Smooth muscle cell of trachea (primary cell): ENCODE results near the gene SNW1. TPM values are rescaled to one million over a fixed set of nuclear protein-coding genes. Genes with fewer than 3 reads are reported as not detected.

ENCODE experiments used
- total RNA-seq: library from RNA; depleted of rRNA; stranded (reverse); fragments of >200 nt; gene quantifications from 2 replicates; pipeline ENCODE4 v1.2.1, GENCODE V29; 2014

SNW1 gene
- total RNA-seq = 60.4 and 63.7 TPM in 2 replicates

GRCh38 chr14:77760381-77761204 is at the start of gene SNW1:
Gene SNW1 (minus strand): TSS chr14:77761156. CDS start chr14:77761127, 29 bp downstream.

GRCh38 chr14:77799863-77800730 is 39.1 kb upstream of the SNW1 start, which contains the start of gene ADCK1:
Gene ADCK1 (plus strand): TSS chr14:77800109. CDS start chr14:77818979, 18,870 bp downstream.

DNA sequence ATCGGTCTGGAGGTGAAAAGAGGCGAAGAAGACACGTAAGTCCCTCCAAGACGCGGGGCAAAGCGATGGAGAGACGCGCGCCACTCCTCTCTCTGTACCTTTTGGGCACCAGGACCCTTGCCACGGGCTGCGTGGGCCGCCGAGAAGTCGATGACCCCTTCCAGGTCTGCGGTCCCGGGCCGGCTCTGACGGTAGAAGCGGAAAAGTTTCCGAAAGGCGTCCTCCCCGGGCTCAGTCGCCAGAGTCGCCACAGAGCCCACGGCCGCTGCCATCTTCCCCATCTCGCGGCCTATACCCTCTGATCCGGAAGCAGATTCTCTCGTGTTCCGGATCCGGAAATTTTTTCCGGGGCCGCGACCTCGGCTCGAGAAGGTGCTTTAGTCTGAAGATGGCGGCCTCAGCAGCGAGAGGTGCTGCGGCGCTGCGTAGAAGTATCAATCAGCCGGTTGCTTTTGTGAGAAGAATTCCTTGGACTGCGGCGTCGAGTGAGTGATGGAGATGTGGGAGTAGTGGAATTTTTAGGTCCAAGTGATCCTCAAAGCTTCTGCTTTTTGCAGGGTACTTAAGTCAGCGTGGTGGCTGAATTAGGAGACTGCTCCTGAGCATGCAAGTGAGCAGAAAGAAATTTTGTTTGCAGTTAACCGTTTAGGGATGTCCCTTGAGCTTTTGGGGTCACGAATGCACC is 53.1 kb downstream of the SNW1 start, which contains the start of the genes ALKBH1 and SLIRP:
Gene ALKBH1 (minus strand): TSS at position 300 of the 685 bp plus-strand sequence. CDS start 19 bp downstream, at position 281.
Gene SLIRP (plus strand): TSS at position 380 of the 685 bp plus-strand sequence. CDS start 9 bp downstream, at position 389.

Other genes with a start within 250 kb of the SNW1 start
- gene SPTLC2, start 144.5 kb downstream of the SNW1 start, total RNA-seq = 26.5 and 42.0 TPM in 2 replicates
- 10.1 and 13.4 TPM in 2 replicates for gene ALKBH1, start 53.1 kb downstream of the SNW1 start, total RNA-seq
- 52.3 and 212 TPM in 2 replicates for gene SLIRP, start 53.1 kb downstream of the SNW1 start, total RNA-seq
- 5.7 and 6.9 TPM in 2 replicates for gene ADCK1, start 39.0 kb upstream of the SNW1 start, total RNA-seq